HepG2 (cell line): Measurements from ENCODE around the gene CABP4. TPM values are rescaled to one million over a fixed set of nuclear protein-coding genes. Genes with fewer than 3 reads are reported as not detected.

Source experiments
- BCL6 ChIP-seq: IDR thresholded peaks from 2 replicates; pipeline ENCODE4 v1.6.1; 2016; ENCODE audit warnings: missing genetic modification reagents, missing compliant biosample characterization
- CBX2 ChIP-seq, 2 experiments: fragments of 200-600 bp in 1 of 2; sonication (generic); formaldehyde crosslinking in 1 of 2; IDR thresholded peaks; 2 replicates each; pipeline versions ENCODE4 v1.7.0 to v1.8.1; 2018 to 2022; ENCODE audit warnings: low read depth in 2 of 2, low read length in 1 of 2, mild to moderate bottlenecking in 1 of 2, missing genetic modification reagents in 1 of 2
- CENPX ChIP-seq: sonication (generic); formaldehyde crosslinking; IDR thresholded peaks from 2 replicates; pipeline ENCODE4 v1.9.0; 2021; ENCODE audit warnings: mild to moderate bottlenecking, missing genetic modification reagents, moderate library complexity
- DRAP1 ChIP-seq: IDR thresholded peaks from 2 replicates; pipeline ENCODE4 v1.6.1; 2016; ENCODE audit warnings: missing genetic modification reagents, missing compliant biosample characterization
- EEA1 ChIP-seq: sonication (generic); formaldehyde crosslinking; IDR thresholded peaks from 2 replicates; pipeline ENCODE4 v1.5.1; 2020; ENCODE audit warnings: mild to moderate bottlenecking, missing genetic modification reagents, borderline replicate concordance
- IRF2 ChIP-seq: IDR thresholded peaks from 2 replicates; pipeline ENCODE4 v1.6.1; 2018; ENCODE audit warnings: missing genetic modification reagents, missing compliant biosample characterization
- LCORL ChIP-seq, 2 experiments: fragments of 450-650 bp in 1 of 2; sonication (generic) in 1 of 2; formaldehyde crosslinking in 1 of 2; IDR thresholded peaks; 2 replicates each; pipeline versions ENCODE4 v1.5.0 to v1.6.1; 2017 to 2020; ENCODE audit warnings: antibody characterized with exemption in 1 of 2, missing genetic modification reagents in 1 of 2
- NCOA2 ChIP-seq: sonication (generic); formaldehyde crosslinking; IDR thresholded peaks from 2 replicates; pipeline ENCODE4 v1.8.0; 2022; ENCODE audit warnings: inconsistent platforms
- PHF8 ChIP-seq: sonication (generic); formaldehyde crosslinking; IDR thresholded peaks from 2 replicates; pipeline ENCODE4 v1.5.0; 2020; ENCODE audit warnings: missing genetic modification reagents
- RBFOX2 ChIP-seq: fragments of 200-400 bp; formaldehyde crosslinking; IDR thresholded peaks from 2 replicates; pipeline ENCODE4 v1.6.1; 2017; ENCODE audit warnings: low read depth, mild to moderate bottlenecking, low read length
- SRF ChIP-seq: IDR thresholded peaks from 2 replicates; pipeline ENCODE4 v1.6.1; 2011; ENCODE audit warnings: mild to moderate bottlenecking, low read depth, low read length, moderate library complexity
- SRY ChIP-seq: sonication (generic); formaldehyde crosslinking; IDR thresholded peaks from 2 replicates; pipeline ENCODE4 v1.8.0; 2022; ENCODE audit warnings: mild to moderate bottlenecking, missing genetic modification reagents
- TAF1 ChIP-seq: sonication (generic); formaldehyde crosslinking; IDR thresholded peaks from 2 replicates; pipeline ENCODE4 v1.4.0; 2020; ENCODE audit warnings: missing genetic modification reagents
- THAP9 ChIP-seq: sonication (generic); formaldehyde crosslinking; IDR thresholded peaks from 2 replicates; pipeline ENCODE4; 2020; ENCODE audit warnings: missing genetic modification reagents, mild to moderate bottlenecking, borderline replicate concordance
- TP53 ChIP-seq: sonication (generic); formaldehyde crosslinking; conservative IDR thresholded peaks from 2 replicates; pipeline ENCODE4 v1.4.0; 2020; ENCODE audit warnings: missing genetic modification reagents
- ZBTB38 ChIP-seq: sonication (generic); formaldehyde crosslinking; IDR thresholded peaks from 2 replicates; pipeline ENCODE4 v1.5.1; 2020; ENCODE audit warnings: mild to moderate bottlenecking, missing genetic modification reagents
- ZBTB7A ChIP-seq: sonication (generic); formaldehyde crosslinking; IDR thresholded peaks from 2 replicates; pipeline ENCODE4 v1.8.0; 2022; ENCODE audit warnings: mild to moderate bottlenecking, missing genetic modification reagents
- ZNF142 ChIP-seq: sonication (generic); formaldehyde crosslinking; IDR thresholded peaks from 2 replicates; pipeline ENCODE4 v1.4.0; 2020; ENCODE audit warnings: missing genetic modification reagents
- ZNF383 ChIP-seq: sonication (generic); formaldehyde crosslinking; IDR thresholded peaks from 2 replicates; pipeline ENCODE4 v1.4.0; 2020; ENCODE audit warnings: missing genetic modification reagents, mild to moderate bottlenecking, borderline replicate concordance
- ZNF720 ChIP-seq: sonication (generic); formaldehyde crosslinking; IDR thresholded peaks from 2 replicates; pipeline ENCODE4 v1.4.0; 2020; ENCODE audit warnings: missing genetic modification reagents
- polyA plus RNA-seq, 8 experiments: library from polyadenylated mRNA; depleted of rRNA in 3 of 8; stranded (reverse) in 7 of 8; unstranded in 1 of 8; fragments of >200 nt; fragmentation: Illumina TruSeq in 4 of 8; extraction: Trizol in 4 of 8; gene quantifications; 2 replicates each; pipeline versions ENCODE4 v1.2.1 to v1.2.3, GENCODE V29; 2011 to 2016; ENCODE audit warnings: low read depth in 4 of 8, missing spikeins in 1 of 8, mixed read lengths in 1 of 8; ENCODE audit not compliant: insufficient read depth in 1 of 8
- total RNA-seq, 5 experiments: library from RNA; depleted of rRNA; stranded (reverse); fragments of >200 nt; fragmentation: Illumina TruSeq; extraction: Trizol; gene quantifications; 2 replicates each; pipeline ENCODE4 v1.2.3, GENCODE V29; 2016; ENCODE audit warnings: low read depth in 1 of 5

Gene CABP4
- total and polyA plus RNA-seq, 2 of the 13 experiments (the other 11 are each of a cell fraction or from before 2014, with no cell fraction given), result not detected

- TF ChIP-seq ZNF142 (CRISPR knock-in tag) (peak; percentile 62; the same call in 1 of the 2 replicates), TAF1 (peak; percentile 81), RBFOX2 (peak; percentile 84), ZBTB38 (peak; percentile 81), EEA1 (CRISPR knock-in tag) (no peak), ZBTB7A (CRISPR knock-in tag) (peak; percentile 94), TP53 (0 out of 2 replicates have a peak, but pooled peaks have one; percentile 41), LCORL (IDR thresholded peaks at IDR 0.05) (no peak), LCORL (CRISPR knock-in tag; IDR thresholded peaks at IDR 0.05) (peak; percentile 60), PHF8 (CRISPR knock-in tag) (peak; percentile 77), IRF2 (peak; percentile 75; the same call in 1 of the 2 replicates), SRF (peak; percentile 92), THAP9 (CRISPR knock-in tag) (peak; percentile 69; the same call in 1 of the 2 replicates), CBX2 (IDR thresholded peaks at IDR 0.05; ENCODE audit: low read depth, low read length) (no peak), CBX2 (CRISPR knock-in tag; IDR thresholded peaks at IDR 0.05; ENCODE audit: low read depth) (no peak), NCOA2 (CRISPR knock-in tag) (peak; percentile 50; the same call in 1 of the 2 replicates), BCL6 (CRISPR knock-in tag) (peak; percentile 61; the same call in 1 of the 2 replicates), SRY (CRISPR knock-in tag) (peak; percentile 69; the same call in 1 of the 2 replicates), ZNF720 (CRISPR knock-in tag) (no peak), CENPX (no peak), DRAP1 (CRISPR knock-in tag) (peak; percentile 56; the same call in 1 of the 2 replicates), ZNF383 (CRISPR knock-in tag) (no peak)
These were observed 13.8 kb downstream of the CABP4 start, which contains the start of gene TMEM134 (continued) for GRCh38 chr11:67468759-67469507.
